SK-N-SH treated with all-trans-retinoic acid at 6 μM for 48 hours (cell line): ENCODE measurements around the gene PPP2R5B.

Experiments used
- ATAC-seq: fragments of 200-7000 bp; cut with Tn5 transposase; 3 replicates; pipeline ENCODE4 v1.9.1; 2020; ENCODE audit warnings: mild to moderate bottlenecking, moderate library complexity
- BACH2 ChIP-seq: fragments of 250-450 bp; sonication (Bioruptor Pico); IDR thresholded peaks from 2 replicates; pipeline ENCODE4 v1.9.0; 2021; ENCODE audit warnings: mild to moderate bottlenecking, borderline replicate concordance
- CSDC2 ChIP-seq: fragments of 250-450 bp; sonication (Bioruptor Pico); IDR thresholded peaks from 2 replicates; pipeline ENCODE4 v1.5.0; 2020; ENCODE audit warnings: mild to moderate bottlenecking, moderate library complexity
- ESRRG ChIP-seq: fragments of 250-450 bp; sonication (Bioruptor Pico); IDR thresholded peaks from 2 replicates; pipeline ENCODE4 v1.6.1; 2021; ENCODE audit warnings: mild to moderate bottlenecking
- GLIS3 ChIP-seq: fragments of 250-450 bp; sonication (Bioruptor Pico); IDR thresholded peaks from 2 replicates; pipeline ENCODE4 v1.5.0; 2020; ENCODE audit warnings: mild to moderate bottlenecking, moderate library complexity
- ISL1 ChIP-seq: fragments of 250-450 bp; sonication (Bioruptor Pico); IDR thresholded peaks from 2 replicates; pipeline ENCODE4 v2.1.2; 2022; ENCODE audit warnings: mild to moderate bottlenecking, moderate library complexity
- OSR1 ChIP-seq: fragments of 250-450 bp; sonication (Bioruptor Pico); IDR thresholded peaks from 2 replicates; pipeline ENCODE4 v1.8.0; 2022; ENCODE audit warnings: moderate library complexity, mild to moderate bottlenecking, inconsistent platforms
- PATZ1 ChIP-seq: fragments of 250-450 bp; sonication (Bioruptor Pico); IDR thresholded peaks from 2 replicates; pipeline ENCODE4 v1.8.0; 2020; ENCODE audit warnings: mild to moderate bottlenecking, moderate library complexity, borderline replicate concordance
- POU6F1 ChIP-seq: fragments of 250-450 bp; sonication (Bioruptor Pico); IDR thresholded peaks from 2 replicates; pipeline ENCODE4 v1.8.0; 2021; ENCODE audit warnings: low read depth, mild to moderate bottlenecking, moderate library complexity, borderline replicate concordance
- RARB ChIP-seq: fragments of 250-450 bp; sonication (Bioruptor Pico); IDR thresholded peaks from 2 replicates; pipeline ENCODE4 v1.8.0; 2021; ENCODE audit warnings: mild to moderate bottlenecking, moderate library complexity
- SNAI2 ChIP-seq: fragments of 250-450 bp; sonication (Bioruptor Pico); IDR thresholded peaks from 2 replicates; pipeline ENCODE4 v1.5.0; 2020; ENCODE audit warnings: mild to moderate bottlenecking, moderate library complexity
- TCF4 ChIP-seq: fragments of 250-450 bp; sonication (Bioruptor Pico); IDR thresholded peaks from 2 replicates; pipeline ENCODE4 v1.8.0; 2021; ENCODE audit warnings: mild to moderate bottlenecking, moderate library complexity, borderline replicate concordance
- TOX ChIP-seq: fragments of 250-450 bp; sonication (Bioruptor Pico); IDR thresholded peaks from 2 replicates; pipeline ENCODE4 v1.8.0; 2021; ENCODE audit warnings: mild to moderate bottlenecking, moderate library complexity, borderline replicate concordance
- ZC3H10 ChIP-seq: fragments of 250-450 bp; sonication (Bioruptor Pico); IDR thresholded peaks from 2 replicates; pipeline ENCODE4 v1.5.1; 2021; ENCODE audit warnings: mild to moderate bottlenecking, moderate library complexity
- ZFP3 ChIP-seq: fragments of 250-450 bp; sonication (Bioruptor Pico); IDR thresholded peaks from 2 replicates; pipeline ENCODE4 v1.5.0; 2020; ENCODE audit warnings: mild to moderate bottlenecking, moderate library complexity
- ZFP30 ChIP-seq: fragments of 450-650 bp; formaldehyde crosslinking; IDR thresholded peaks from 2 replicates; pipeline ENCODE4 v1.5.0; 2022; ENCODE audit warnings: mild to moderate bottlenecking, moderate library complexity
- ZNF565 ChIP-seq: fragments of 450-650 bp; formaldehyde crosslinking; conservative IDR thresholded peaks from 2 replicates; pipeline ENCODE4 v1.5.0; 2020; ENCODE audit warnings: low read depth, mild to moderate bottlenecking, moderate library complexity
- ZNF70 ChIP-seq: fragments of 450-650 bp; formaldehyde crosslinking; IDR thresholded peaks from 2 replicates; pipeline ENCODE4 v1.5.0; 2020; ENCODE audit warnings: mild to moderate bottlenecking, moderate library complexity
- ZNF8 ChIP-seq: fragments of 450-650 bp; formaldehyde crosslinking; IDR thresholded peaks from 2 replicates; pipeline ENCODE4 v1.5.0; 2020; ENCODE audit warnings: mild to moderate bottlenecking, moderate library complexity
- TF ChIP-seq, protein P1 (sequence below): fragments of 250-450 bp; sonication (Bioruptor Pico); IDR thresholded peaks from 2 replicates; pipeline ENCODE4 v1.5.0; 2020; ENCODE audit warnings: mild to moderate bottlenecking, moderate library complexity
- TF ChIP-seq, protein P2 (sequence below): fragments of 250-450 bp; sonication (Bioruptor Pico); IDR thresholded peaks from 2 replicates; pipeline ENCODE4 v1.5.1; 2020; ENCODE audit warnings: low read depth, mild to moderate bottlenecking, moderate library complexity

The PPP2R5B gene

GRCh38 chr11:64919627-64920026 lies 4.9 kb upstream of the PPP2R5B start:
- no peak for ATAC-seq

GRCh38 chr11:64920124-64920523 lies 4.4 kb upstream of the PPP2R5B start:
- no peak for TF ChIP-seq TOX (CRISPR knock-in tag)
- no peak for TF ChIP-seq OSR1
- no peak for TF ChIP-seq POU6F1
- TF ChIP-seq, protein P1, sequence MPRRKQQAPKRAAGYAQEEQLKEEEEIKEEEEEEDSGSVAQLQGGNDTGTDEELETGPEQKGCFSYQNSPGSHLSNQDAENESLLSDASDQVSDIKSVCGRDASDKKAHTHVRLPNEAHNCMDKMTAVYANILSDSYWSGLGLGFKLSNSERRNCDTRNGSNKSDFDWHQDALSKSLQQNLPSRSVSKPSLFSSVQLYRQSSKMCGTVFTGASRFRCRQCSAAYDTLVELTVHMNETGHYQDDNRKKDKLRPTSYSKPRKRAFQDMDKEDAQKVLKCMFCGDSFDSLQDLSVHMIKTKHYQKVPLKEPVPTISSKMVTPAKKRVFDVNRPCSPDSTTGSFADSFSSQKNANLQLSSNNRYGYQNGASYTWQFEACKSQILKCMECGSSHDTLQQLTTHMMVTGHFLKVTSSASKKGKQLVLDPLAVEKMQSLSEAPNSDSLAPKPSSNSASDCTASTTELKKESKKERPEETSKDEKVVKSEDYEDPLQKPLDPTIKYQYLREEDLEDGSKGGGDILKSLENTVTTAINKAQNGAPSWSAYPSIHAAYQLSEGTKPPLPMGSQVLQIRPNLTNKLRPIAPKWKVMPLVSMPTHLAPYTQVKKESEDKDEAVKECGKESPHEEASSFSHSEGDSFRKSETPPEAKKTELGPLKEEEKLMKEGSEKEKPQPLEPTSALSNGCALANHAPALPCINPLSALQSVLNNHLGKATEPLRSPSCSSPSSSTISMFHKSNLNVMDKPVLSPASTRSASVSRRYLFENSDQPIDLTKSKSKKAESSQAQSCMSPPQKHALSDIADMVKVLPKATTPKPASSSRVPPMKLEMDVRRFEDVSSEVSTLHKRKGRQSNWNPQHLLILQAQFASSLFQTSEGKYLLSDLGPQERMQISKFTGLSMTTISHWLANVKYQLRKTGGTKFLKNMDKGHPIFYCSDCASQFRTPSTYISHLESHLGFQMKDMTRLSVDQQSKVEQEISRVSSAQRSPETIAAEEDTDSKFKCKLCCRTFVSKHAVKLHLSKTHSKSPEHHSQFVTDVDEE (CRISPR knock-in tag) = no peak
- no peak for TF ChIP-seq ZFP3 (CRISPR knock-in tag)
- no peak for TF ChIP-seq BACH2 (CRISPR knock-in tag)
- no peak for TF ChIP-seq ZNF8 (CRISPR knock-in tag)
- no peak for TF ChIP-seq ZFP30 (CRISPR knock-in tag)
- TF ChIP-seq ISL1 (CRISPR knock-in tag) = no peak
- no peak for TF ChIP-seq CSDC2 (CRISPR knock-in tag)
- TF ChIP-seq GLIS3 = no peak
- TF ChIP-seq, protein P2, sequence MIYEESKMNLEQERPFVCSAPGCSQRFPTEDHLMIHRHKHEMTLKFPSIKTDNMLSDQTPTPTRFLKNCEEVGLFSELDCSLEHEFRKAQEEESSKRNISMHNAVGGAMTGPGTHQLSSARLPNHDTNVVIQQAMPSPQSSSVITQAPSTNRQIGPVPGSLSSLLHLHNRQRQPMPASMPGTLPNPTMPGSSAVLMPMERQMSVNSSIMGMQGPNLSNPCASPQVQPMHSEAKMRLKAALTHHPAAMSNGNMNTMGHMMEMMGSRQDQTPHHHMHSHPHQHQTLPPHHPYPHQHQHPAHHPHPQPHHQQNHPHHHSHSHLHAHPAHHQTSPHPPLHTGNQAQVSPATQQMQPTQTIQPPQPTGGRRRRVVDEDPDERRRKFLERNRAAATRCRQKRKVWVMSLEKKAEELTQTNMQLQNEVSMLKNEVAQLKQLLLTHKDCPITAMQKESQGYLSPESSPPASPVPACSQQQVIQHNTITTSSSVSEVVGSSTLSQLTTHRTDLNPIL = no peak
- TF ChIP-seq ZNF70 (CRISPR knock-in tag) = no peak
- TF ChIP-seq ZNF565 (CRISPR knock-in tag) = no peak
- TF ChIP-seq TCF4 (CRISPR knock-in tag) = no peak
- TF ChIP-seq ZC3H10 (CRISPR knock-in tag) = no peak
- no peak for TF ChIP-seq PATZ1
- no peak for TF ChIP-seq RARB
- TF ChIP-seq, all 23 proteins: peak for 0
- ATAC-seq = no peak

More at GRCh38 chr11:64919627-64920026, 4.9 kb upstream of the PPP2R5B start:
- TF ChIP-seq ZNF8 (CRISPR knock-in tag) (no peak), OSR1 (no peak), GLIS3 (no peak), TCF4 (CRISPR knock-in tag) (no peak), POU6F1 (no peak), ESRRG (no peak), SNAI2 (CRISPR knock-in tag) (no peak), TOX (CRISPR knock-in tag) (no peak)
- TF ChIP-seq, protein P1 (CRISPR knock-in tag) = no peak
